Measurements from ENCODE around the gene ATAD3A. TPM values are rescaled to one million over a fixed set of nuclear protein-coding genes. Genes with fewer than 3 reads are reported as not detected.
"Not testable (repeated sequence)": the region's sequence is repeated elsewhere in the genome, so short reads cannot be mapped to it uniquely, and the experiment has no call there.

Gene ATAD3A
- total RNA-seq, 1 experiment from 2014 or later = 71.2 TPM

- H3K27ac Mint-ChIP-seq; H3K27me3 Mint-ChIP-seq (ENCODE audit: low read depth); ATAC-seq; H3K4me1 Mint-ChIP-seq; H3K4me3 Mint-ChIP-seq; CTCF ChIA-PET; DNase-seq (ENCODE audit: low spot score); H3K9me3 Mint-ChIP-seq: not testable (repeated sequence)
- POLR2A ChIA-PET = interaction anchor here (0.5 to 0.6 kb wide), 2 partner anchors 14 to 220 kb away, joined by 3 to 4 read pairs; no protein-coding TSS in a partner anchor
- H3K36me3 Mint-ChIP-seq = peaks cover 14% of the 10 kb centered on the region
Observed at GRCh38 chr1:1557688-1558087, 45.7 kb downstream of the ATAD3A start.

- Mint-ChIP-seq H3K4me1 (no peaks in the 10 kb centered on the region), H3K9me3 (no peaks in the 10 kb centered on the region), H3K27me3 (ENCODE audit: low read depth) (no peaks in the 10 kb centered on the region), H3K4me3 (no peak overlapping the region), H3K27ac (0 out of 2 replicates have a peak overlapping the region, but pooled peaks have one; percentile 62), H3K36me3 (peaks cover 15% of the 10 kb centered on the region)
- no peak for ATAC-seq
- TF ChIP-seq HMGXB4 (CRISPR knock-in tag; IDR thresholded peaks at IDR 0.05) (no peak), ESRRA (CRISPR knock-in tag; IDR thresholded peaks at IDR 0.05; ENCODE audit: borderline replicate concordance) (no peak)
- POLR2A ChIA-PET = interaction anchor here (0.6 to 1.0 kb wide), 3 partner anchors 11 to 109 kb away, joined by 3 to 9 read pairs (median 3); no protein-coding TSS in a partner anchor
- CTCF ChIA-PET = interaction anchor here (0.5 kb wide), 1 partner anchor 17 kb away, joined by 4 read pairs; no protein-coding TSS in a partner anchor
- DNase-seq (ENCODE audit: low spot score) = no peak
Observed at GRCh38 chr1:1558591-1558990, 46.6 kb downstream of the ATAD3A start.

GRCh38 chr1:1559066-1559465 lies 47.1 kb downstream of the ATAD3A start:
- no peak overlapping the region for H3K4me3 Mint-ChIP-seq
- H3K27ac Mint-ChIP-seq = peak overlapping the region; percentile 28; the same call in 1 of the 2 replicates
- DNase-seq (ENCODE audit: low spot score) (no peak), ATAC-seq (no peak)
- no peaks in the 10 kb centered on the region for H3K27me3 Mint-ChIP-seq (ENCODE audit: low read depth)
- CTCF ChIA-PET = interaction anchor here (1.3 kb wide), 1 partner anchor 8 kb away, joined by 4 read pairs; no protein-coding TSS in a partner anchor
- POLR2A ChIA-PET = interaction anchor here (0.7 to 1.0 kb wide), 2 partner anchors 11 to 12 kb away, joined by 3 read pairs; no protein-coding TSS in a partner anchor
- H3K36me3 Mint-ChIP-seq = peaks cover 19% of the 10 kb centered on the region
- no peaks in the 10 kb centered on the region for H3K4me1 Mint-ChIP-seq
- H3K9me3 Mint-ChIP-seq = no peaks in the 10 kb centered on the region
- TF ChIP-seq STAT6 (CRISPR knock-in tag; conservative IDR thresholded peaks at IDR 0.05; ENCODE audit: low read depth) (no peak), ZNF425 (CRISPR knock-in tag; conservative IDR thresholded peaks at IDR 0.05) (no peak)

- ATAC-seq (no peak), DNase-seq (ENCODE audit: low spot score) (no peak)
- Mint-ChIP-seq H3K4me3 (no peak overlapping the region), H3K4me1 (no peaks in the 10 kb centered on the region), H3K27me3 (ENCODE audit: low read depth) (no peaks in the 10 kb centered on the region), H3K9me3 (no peaks in the 10 kb centered on the region), H3K36me3 (peaks cover 28% of the 10 kb centered on the region), H3K27ac (no peak overlapping the region)
- POLR2A ChIA-PET = no interaction called here
- CTCF ChIA-PET = interaction anchor here (1.3 kb wide), 1 partner anchor 9 kb away, joined by 4 read pairs; no protein-coding TSS in a partner anchor
- TF ChIP-seq ZNF232 (CRISPR knock-in tag; IDR thresholded peaks at IDR 0.05) (no peak), TP53 (CRISPR knock-in tag; IDR thresholded peaks at IDR 0.05) (no peak), ZMAT4 (CRISPR knock-in tag; IDR thresholded peaks at IDR 0.05) (no peak), CDX4 (CRISPR knock-in tag; IDR thresholded peaks at IDR 0.05; ENCODE audit: borderline replicate concordance) (no peak), ZNF281 (CRISPR knock-in tag; IDR thresholded peaks at IDR 0.05) (no peak), TEAD1 (CRISPR knock-in tag; IDR thresholded peaks at IDR 0.05) (no peak), NR2C2 (CRISPR knock-in tag; IDR thresholded peaks at IDR 0.05) (no peak), FOXP4 (CRISPR knock-in tag; IDR thresholded peaks at IDR 0.05) (no peak)
Observed at GRCh38 chr1:1560178-1560577, 48.2 kb downstream of the ATAD3A start.
